Endothelial cell of umbilical vein (primary cell): ENCODE data around the gene BHLHE23. TPM values are rescaled to one million over a fixed set of nuclear protein-coding genes. Genes with fewer than 3 reads are reported as not detected.

Experiments
- BruUV-seq: library from RNA; stranded (reverse); fragments of 400-500 nt; replicated peaks from 2 replicates; lab custom pipeline; 2021; lab: Mats Ljungman, UMichigan
- CTCF ChIA-PET: fragments of 300-600, 350-600 bp; sonication (Branson Sonifier 250); formaldehyde crosslinking; loops from one replicate; lab custom pipeline; 2021; ENCODE audit warnings: antibody characterized with exemption, inconsistent platforms; lab: Charles Lee
- POLR2A ChIA-PET: fragments of 300-600, 350-600 bp; sonication (Branson Sonifier 250); formaldehyde crosslinking; loops from one replicate; lab custom pipeline; 2021; ENCODE audit warnings: antibody characterized with exemption, inconsistent platforms; lab: Charles Lee
- DNase-seq: peaks from one replicate; pipeline ENCODE4 v3.0.0-alpha.2; 2011; ENCODE audit warnings: low read depth, low spot score
- FAIRE-seq: peaks from 2 replicates; lab custom pipeline; 2011; peaks lifted over from hg19 to GRCh38; lab: Jason Lieb, UNC
- H2AFZ ChIP-seq: 2 replicates; pipeline ENCODE4 v1.6.0; 2012; ENCODE audit warnings: low read depth, low read length, control low read depth, inconsistent platforms
- H3K27ac ChIP-seq: 2 replicates; pipeline ENCODE4 v1.5.1; 2011; ENCODE audit warnings: low read depth, mild to moderate bottlenecking, control low read depth, low read length, moderate library complexity; ENCODE audit not compliant: insufficient read depth
- H3K27me3 ChIP-seq, 2 experiments: 2 replicates each; pipeline versions ENCODE4 v1.6.0 to v1.6.1; 2011; ENCODE audit warnings: low read length in 2 of 2, mixed read lengths in 1 of 2; ENCODE audit not compliant: control insufficient read depth in 2 of 2, insufficient read depth in 2 of 2
- H3K36me3 ChIP-seq, 2 experiments: 2 replicates in 1 of 2; 3 replicates in 1 of 2; pipeline ENCODE4 v1.5.1; 2011; ENCODE audit warnings: low read length in 2 of 2, mild to moderate bottlenecking in 1 of 2, moderate library complexity in 1 of 2; ENCODE audit not compliant: control insufficient read depth in 2 of 2, insufficient read depth in 2 of 2; ENCODE audit errors: extremely low read depth in 1 of 2
- H3K4me1 ChIP-seq: 3 replicates; pipeline ENCODE4 v1.5.1; 2011; ENCODE audit warnings: mild to moderate bottlenecking, low read length; ENCODE audit not compliant: control insufficient read depth, insufficient read depth; ENCODE audit errors: extremely low read depth
- H3K4me2 ChIP-seq: 2 replicates; pipeline ENCODE4 v1.6.1; 2011; ENCODE audit warnings: low read length, control low read depth, mixed read lengths; ENCODE audit not compliant: insufficient read depth
- H3K4me3 ChIP-seq, 3 experiments: fragments of 200-600 bp in 1 of 3; sonication (generic), shearing (Covaris generic) in 1 of 3; replicated peaks in 1 of 3; 2 replicates each; pipeline ENCODE4 v1.5.1; 2011 to 2016; ENCODE audit warnings: control low read depth in 3 of 3, low read length in 3 of 3, mild to moderate bottlenecking in 2 of 3, inconsistent platforms in 1 of 3, low read depth in 1 of 3, moderate library complexity in 1 of 3; ENCODE audit not compliant: insufficient read depth in 1 of 3
- H3K79me2 ChIP-seq: 2 replicates; pipeline ENCODE4 v1.6.0; 2012; ENCODE audit warnings: low read length, inconsistent platforms; ENCODE audit not compliant: control insufficient read depth, insufficient read depth
- H3K9ac ChIP-seq: replicated peaks from 2 replicates; pipeline ENCODE3; 2011; ENCODE audit warnings: low read length, control low read depth; ENCODE audit not compliant: insufficient read depth; ENCODE audit errors: extremely low read depth
- H3K9me1 ChIP-seq: replicated peaks from 3 replicates; pipeline ENCODE4 v1.6.0; 2011; ENCODE audit warnings: mild to moderate bottlenecking, low read length; ENCODE audit not compliant: control insufficient read depth, insufficient read depth; ENCODE audit errors: extremely low read depth
- H3K9me3 ChIP-seq: replicated peaks from 2 replicates; pipeline ENCODE4 v1.5.1; 2012; ENCODE audit warnings: low read length, inconsistent platforms; ENCODE audit not compliant: control insufficient read depth, insufficient read depth
- H4K20me1 ChIP-seq: replicated peaks from 2 replicates; pipeline ENCODE3; 2011; ENCODE audit warnings: mild to moderate bottlenecking, low read length; ENCODE audit not compliant: control insufficient read depth, insufficient read depth; ENCODE audit errors: extremely low read depth
- CTCF ChIP-seq, 2 donors: IDR thresholded peaks; 1 replicate in 1 of 2; 2 replicates in 1 of 2; pipeline ENCODE4 v1.5.1; 2011; ENCODE audit warnings: low read length in 2 of 2, mild to moderate bottlenecking in 2 of 2, moderate library complexity in 2 of 2, control low read depth in 1 of 2, inconsistent platforms in 1 of 2, low read depth in 1 of 2; ENCODE audit not compliant: insufficient read depth in 1 of 2; ENCODE audit errors: extremely low read depth in 1 of 2
- EZH2 ChIP-seq: IDR thresholded peaks from 2 replicates; pipeline ENCODE4 v1.6.1; 2012; ENCODE audit warnings: borderline replicate concordance, low read depth, mild to moderate bottlenecking, moderate library complexity, low read length, inconsistent platforms; ENCODE audit not compliant: severe bottlenecking
- FOS ChIP-seq: IDR thresholded peaks from 2 replicates; pipeline ENCODE4 v1.6.1; 2011; ENCODE audit warnings: mild to moderate bottlenecking, low read length, moderate library complexity, borderline replicate concordance; ENCODE audit not compliant: insufficient read depth
- GATA2 ChIP-seq: IDR thresholded peaks from 2 replicates; pipeline ENCODE4 v1.7.0; 2011; ENCODE audit warnings: low read depth, mild to moderate bottlenecking, moderate library complexity, mixed read lengths, low read length; ENCODE audit not compliant: insufficient read length, insufficient read depth
- JUN ChIP-seq: IDR thresholded peaks from 2 replicates; pipeline ENCODE4 v1.6.1; 2011; ENCODE audit warnings: borderline replicate concordance, low read depth; ENCODE audit not compliant: insufficient read length, insufficient read depth
- MAX ChIP-seq: IDR thresholded peaks from 2 replicates; pipeline ENCODE4 v1.6.1; 2011; ENCODE audit not compliant: insufficient read depth, insufficient read length
- MYC ChIP-seq: IDR thresholded peaks from one replicate; pipeline ENCODE4 v1.6.1; 2011; ENCODE audit warnings: mild to moderate bottlenecking, low read depth, low read length
- POLR2A ChIP-seq: IDR thresholded peaks from 2 replicates; pipeline ENCODE4 v1.6.1; 2012; ENCODE audit warnings: low read depth, mild to moderate bottlenecking, control low read depth, low read length
- POLR2AphosphoS5 ChIP-seq: IDR thresholded peaks from 2 replicates; pipeline ENCODE4 v1.6.1; 2012; ENCODE audit warnings: low read depth, mild to moderate bottlenecking, control low read depth, low read length, moderate library complexity; ENCODE audit not compliant: insufficient read depth
- dilution Hi-C: fragments of 300-500 bp; cut with MboI; formaldehyde crosslinking; loops from one replicate; pipeline ENCODE4 v1.15.0; 2019; ENCODE audit warnings: low sequenced_read_pairs; ENCODE audit not compliant: extremely low pct_ligation_motif_present
- intact Hi-C: fragments of 100-400 bp; cut with micrococcal nuclease; formaldehyde crosslinking; loops from one replicate; pipeline ENCODE4 v1.10.0; 2022
- polyA plus RNA-seq, 4 experiments: library from polyadenylated mRNA; depleted of rRNA in 3 of 4; stranded (reverse) in 3 of 4; unstranded in 1 of 4; fragments of >200 nt; gene quantifications; 2 replicates each; pipeline versions ENCODE4 v1.2.1 to v1.2.3, GENCODE V29; 2011 to 2012; ENCODE audit warnings: missing spikeins in 1 of 4
- total RNA-seq: library from RNA; stranded (reverse); gene quantifications from 2 replicates; pipeline ENCODE4 v1.2.3, GENCODE V29; 2021

BHLHE23 gene
- total and polyA plus RNA-seq, 2 donors (not counting 3 experiments of a cell fraction or from before 2014, with no cell fraction given): not detected

GRCh38 chr20:62962221-62962879 lies 44.4 kb downstream of the BHLHE23 start:
- dilution Hi-C loops (no loop called here), intact Hi-C loops (no loop called here)
- ChIA-PET CTCF (interaction anchor here (2.2 kb wide), 1 partner anchor 10 kb away, joined by 7 read pairs; no protein-coding TSS in a partner anchor), POLR2A (no interaction called here)
- Histone ChIP-seq H3K27me3 (no peaks in the 10 kb centered on the region), H3K4me3 (no peak overlapping the region), H3K27ac (no peak overlapping the region), H3K4me1 (no peaks in the 10 kb centered on the region), H3K9me1 (no peaks in the 10 kb centered on the region), H3K79me2 (no peaks in the 10 kb centered on the region), H4K20me1 (no peaks in the 10 kb centered on the region), H2AFZ (no peak overlapping the region), H3K36me3 (peaks cover 5 to 7% of the 10 kb centered on the region in 2 experiments), H3K9ac (no peak overlapping the region), H3K9me3 (no peaks in the 10 kb centered on the region), H3K4me2 (no peak overlapping the region)
- no peak for DNase-seq
- FAIRE-seq: no peak
- BruUV-seq: no TSS peak
- TF ChIP-seq POLR2AphosphoS5: no peak
- TF ChIP-seq MYC: no peak
- TF ChIP-seq CTCF (IDR thresholded peaks at IDR 0.05; ENCODE audit: extremely low read depth in 1 of 2, insufficient read depth in 1 of 2, low read depth in 1 of 2, low read length in 2 of 2): no peak
- no peak for TF ChIP-seq POLR2A
- TF ChIP-seq MAX: no peak
- TF ChIP-seq FOS: no peak
- TF ChIP-seq JUN: no peak
- no peak for TF ChIP-seq EZH2
- TF ChIP-seq GATA2: no peak
